Inferior parietal cortex (tissue), 1 donor: ENCODE results near the gene EFHD2.
"Not testable (repeated sequence)": the region's sequence is repeated elsewhere in the genome, so short reads cannot be mapped to it uniquely, and the experiment has no call there.

Source experiments
- DNase-seq: peaks from one replicate; pipeline ENCODE4 v3.0.0-alpha.2; 2016; ENCODE audit errors: extremely low spot score

Gene EFHD2

DNA sequence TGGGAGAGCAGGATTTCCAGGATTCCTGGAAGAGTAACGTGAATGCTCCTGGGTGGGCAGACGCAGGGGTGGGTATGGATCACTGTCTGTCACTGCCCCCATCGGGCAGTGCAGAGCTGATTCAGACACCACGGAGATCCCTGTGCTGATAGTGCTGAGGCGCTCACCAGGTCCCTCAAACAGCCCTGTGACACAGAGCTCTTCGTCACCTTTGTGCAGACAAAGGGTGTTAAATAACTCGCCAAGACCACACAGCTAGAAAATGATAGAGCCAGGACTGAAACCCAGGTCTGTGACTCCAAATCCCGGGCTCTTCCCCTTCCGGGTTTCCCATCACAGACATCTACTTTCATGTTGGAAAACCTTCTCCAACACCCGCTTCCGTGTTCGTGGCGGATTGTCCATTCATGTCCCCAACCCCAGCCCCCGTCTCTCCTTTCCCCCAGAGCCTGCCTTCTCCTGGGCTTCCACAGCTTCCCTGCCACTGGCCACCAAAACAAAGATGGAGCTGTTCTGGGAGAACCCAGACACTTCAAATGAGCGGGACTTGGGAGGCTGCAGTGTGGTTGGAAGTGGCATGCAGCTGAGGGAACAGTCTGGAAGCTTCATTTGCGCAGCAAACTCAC lies 2.6 kb downstream of the EFHD2 start:
- DNase-seq, result no peak

DNA sequence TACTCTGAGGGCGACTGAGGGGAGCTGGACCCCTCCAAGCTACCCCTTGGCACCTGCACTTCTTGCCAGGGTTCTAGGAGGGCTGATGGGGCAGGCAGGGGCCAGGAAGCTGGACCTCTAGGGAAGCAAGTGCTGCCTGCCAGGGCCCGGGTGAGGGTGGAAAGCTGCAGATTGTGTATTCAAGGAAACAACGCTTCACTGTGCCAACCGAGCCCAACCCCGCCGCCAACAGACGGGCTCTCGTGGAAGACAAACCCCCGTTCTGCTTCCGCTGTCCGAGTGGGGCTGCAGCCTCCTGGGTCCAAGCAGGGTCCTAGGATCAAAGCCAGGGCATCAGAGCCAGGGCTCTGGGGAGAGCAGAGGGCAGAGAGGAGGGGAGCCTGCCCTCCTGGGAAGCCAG lies 3.2 kb downstream of the EFHD2 start:
- no peak for DNase-seq

DNA sequence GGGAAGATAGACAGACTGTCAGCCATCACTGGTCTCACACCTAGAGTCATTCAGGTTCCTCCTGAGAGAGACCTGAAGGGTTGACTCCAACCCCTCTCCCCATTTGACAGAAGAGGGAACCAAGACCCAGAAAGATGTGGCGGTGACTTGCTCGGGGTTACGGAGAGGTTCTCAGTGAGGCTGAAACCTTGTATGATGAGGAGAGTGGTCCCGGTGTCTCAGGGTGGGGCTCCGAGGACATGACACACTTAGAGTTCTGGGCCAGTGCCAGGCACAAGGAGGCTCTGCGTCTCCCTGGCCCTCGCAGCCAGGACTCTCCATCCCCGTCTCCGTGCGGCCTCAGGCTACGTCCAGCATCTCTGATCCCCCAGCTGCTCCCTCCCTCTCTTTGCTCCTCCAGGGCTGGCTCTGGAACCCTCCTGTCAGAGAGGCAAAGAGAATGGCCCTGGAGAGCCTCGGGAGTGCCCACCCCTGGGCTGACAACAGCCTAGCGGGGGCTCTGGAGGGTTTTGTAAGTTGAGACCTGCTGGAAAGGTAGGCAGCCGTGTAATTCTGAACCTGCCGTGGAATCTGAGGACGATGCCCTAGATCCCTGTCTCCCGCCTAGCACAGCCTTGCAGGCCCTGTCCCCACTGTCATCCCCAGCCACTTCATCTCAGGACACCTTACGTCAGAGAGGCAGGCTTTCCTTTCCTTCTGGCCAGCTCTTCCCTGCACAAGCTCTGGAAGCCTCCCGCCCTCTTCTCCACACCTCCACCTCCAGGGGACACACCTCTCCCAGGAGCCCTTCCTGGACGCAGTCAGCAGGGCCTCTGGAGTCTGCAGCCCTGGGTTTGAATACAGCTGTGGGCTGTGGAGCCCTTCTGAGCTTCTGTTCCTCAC lies 4.1 kb downstream of the EFHD2 start:
- DNase-seq, result no peak

DNA sequence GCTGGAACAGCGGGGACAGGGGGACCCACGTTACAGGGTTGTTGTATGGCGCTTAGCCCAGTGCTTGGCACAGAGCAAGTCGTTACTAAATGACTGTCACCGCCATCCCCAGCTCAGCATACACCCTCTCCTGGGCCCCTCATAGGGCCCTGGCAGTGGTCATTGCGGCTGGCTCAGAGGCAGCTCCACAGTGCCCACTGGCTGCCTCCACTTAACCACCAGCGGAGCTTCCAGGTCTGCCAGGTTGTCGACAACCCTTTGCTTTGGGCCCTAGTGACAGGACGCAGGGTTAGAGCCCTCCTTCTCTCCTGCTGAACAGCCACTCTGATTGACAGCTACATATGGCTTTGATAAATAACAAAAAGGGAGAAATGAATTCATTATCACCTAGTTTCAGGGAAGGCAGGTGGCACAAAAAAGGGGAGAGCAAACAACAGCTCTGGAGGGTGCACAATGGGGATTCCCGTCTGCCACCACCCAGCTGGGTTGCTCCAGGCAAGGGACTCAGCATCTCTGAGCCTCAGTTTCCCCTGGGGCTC lies 4.8 kb downstream of the EFHD2 start:
- no peak for DNase-seq

DNA sequence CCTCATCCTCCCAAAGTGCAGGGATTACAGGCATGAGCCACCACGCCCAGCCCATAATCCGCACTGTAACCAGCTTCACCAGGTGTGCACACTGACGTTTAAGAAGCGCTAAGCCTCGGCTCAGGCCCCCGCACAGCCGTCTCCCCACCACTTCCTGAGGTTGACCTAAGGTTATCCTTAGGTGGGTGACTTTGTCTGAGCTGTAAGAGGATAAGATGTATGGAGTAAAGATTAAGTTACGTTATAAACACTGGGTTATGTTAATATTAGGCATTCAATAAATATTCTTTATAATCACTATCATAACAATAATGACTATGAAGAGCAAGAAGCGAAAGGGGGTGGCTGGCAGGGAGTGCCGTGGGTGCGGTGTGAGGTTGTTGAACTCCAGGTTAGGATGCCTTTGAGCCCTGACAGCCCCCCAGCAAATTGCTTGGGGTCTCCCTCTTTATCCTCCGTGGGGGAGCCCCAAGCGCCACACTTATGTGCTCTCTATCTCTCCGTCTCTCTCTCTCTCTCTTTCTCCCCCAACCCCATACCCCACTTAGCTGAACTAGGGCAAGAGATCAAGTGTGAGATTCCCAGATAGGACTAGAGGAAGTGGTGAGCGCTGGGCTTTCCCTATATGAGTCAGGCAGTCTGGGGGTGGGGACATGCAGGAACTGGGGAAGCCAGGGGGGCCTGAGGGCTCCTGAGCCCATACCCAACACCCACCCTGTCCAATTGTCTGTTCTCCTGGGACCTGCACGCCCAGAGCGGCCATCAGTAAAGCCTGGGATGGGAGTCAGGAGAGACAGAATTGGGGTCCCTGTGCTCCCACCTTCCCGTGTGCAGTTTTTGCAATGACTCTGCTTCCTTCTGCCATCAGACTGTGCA lies 7.6 kb downstream of the EFHD2 start:
- no peak for DNase-seq

DNA sequence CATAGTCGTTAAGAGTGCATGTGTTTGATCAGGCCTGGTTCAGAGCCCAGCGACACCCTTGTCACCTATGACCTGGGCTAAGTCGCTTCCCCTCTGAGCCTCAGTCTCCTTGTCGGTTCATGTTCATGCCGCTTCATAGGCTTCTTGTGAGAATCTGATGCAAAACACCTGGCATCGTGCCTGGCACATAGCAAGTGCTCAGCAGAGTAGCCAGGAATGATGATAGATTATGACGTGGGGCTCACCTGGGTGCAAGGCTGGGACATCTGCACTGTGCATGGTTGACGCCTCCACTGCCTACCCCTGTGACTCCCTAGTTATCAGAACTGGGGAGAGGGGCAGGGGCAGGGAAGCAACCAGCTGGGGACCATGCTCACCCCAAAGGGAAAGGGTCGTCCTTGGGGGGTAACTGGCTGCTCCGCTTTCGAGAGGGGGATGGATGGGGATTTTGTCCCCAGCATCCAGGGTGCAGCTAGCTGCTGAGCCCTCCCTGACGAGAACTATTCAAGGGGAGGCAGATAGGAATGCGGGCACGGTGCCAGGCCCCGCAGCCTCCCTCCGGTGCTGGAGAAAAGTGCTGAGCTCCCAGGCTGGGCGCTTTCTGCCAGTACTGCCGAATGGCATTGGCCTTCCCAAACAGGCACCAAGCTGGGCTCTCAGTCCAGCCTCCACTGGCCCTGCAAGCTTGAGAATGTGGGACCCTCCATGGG lies 9.3 kb downstream of the EFHD2 start:
- DNase-seq, result no peak

DNA sequence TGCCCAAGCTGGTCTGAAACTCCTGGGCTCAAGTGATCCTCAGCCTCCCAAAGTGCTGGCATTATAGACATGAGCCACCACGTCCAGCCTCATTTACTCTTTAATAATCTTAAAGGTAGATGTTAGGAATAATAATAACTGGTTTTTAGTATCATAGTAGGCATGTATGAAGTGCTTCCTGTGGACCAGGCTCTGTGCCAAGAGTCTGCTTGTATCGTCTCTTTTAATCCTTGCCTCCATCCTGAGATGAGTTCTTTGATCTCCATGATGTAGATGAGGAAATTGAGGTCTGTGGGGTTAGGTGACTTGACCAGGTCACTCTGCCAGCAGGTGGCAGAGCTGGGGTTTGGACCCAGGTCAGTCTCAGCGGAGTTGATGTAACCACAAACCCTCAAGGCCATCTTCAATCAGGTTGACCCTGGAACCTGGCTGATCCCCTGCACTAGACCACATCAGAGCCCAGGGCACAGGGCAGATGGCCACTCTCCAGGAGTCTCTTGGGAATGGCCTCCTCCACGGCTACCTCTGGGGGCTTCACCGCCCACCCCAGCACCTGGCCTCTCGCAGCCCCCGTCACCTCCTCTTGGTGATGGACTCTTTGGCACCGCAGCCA lies 11.3 kb downstream of the EFHD2 start:
- no peak for DNase-seq

DNA sequence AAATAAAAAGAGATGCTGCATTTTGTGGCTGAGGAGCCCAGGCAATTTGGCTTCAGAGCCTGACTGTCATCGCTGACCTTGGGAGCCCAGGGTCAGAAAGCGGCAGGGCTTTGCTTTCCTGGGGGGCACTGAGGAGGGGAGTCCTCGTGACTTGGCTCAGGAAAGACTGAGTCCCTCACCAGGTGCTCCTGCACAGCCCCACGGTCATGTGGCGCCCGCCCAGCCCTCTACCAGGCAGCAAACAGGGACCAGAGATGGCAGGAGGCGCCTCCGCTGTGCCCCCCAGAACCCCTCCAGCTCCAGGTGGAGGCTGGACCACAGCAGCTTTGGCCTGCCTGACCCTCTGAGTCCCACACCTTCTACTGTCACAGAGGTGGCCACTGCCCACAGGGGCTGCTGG lies 13.2 kb downstream of the EFHD2 start:
- no peak for DNase-seq

DNA sequence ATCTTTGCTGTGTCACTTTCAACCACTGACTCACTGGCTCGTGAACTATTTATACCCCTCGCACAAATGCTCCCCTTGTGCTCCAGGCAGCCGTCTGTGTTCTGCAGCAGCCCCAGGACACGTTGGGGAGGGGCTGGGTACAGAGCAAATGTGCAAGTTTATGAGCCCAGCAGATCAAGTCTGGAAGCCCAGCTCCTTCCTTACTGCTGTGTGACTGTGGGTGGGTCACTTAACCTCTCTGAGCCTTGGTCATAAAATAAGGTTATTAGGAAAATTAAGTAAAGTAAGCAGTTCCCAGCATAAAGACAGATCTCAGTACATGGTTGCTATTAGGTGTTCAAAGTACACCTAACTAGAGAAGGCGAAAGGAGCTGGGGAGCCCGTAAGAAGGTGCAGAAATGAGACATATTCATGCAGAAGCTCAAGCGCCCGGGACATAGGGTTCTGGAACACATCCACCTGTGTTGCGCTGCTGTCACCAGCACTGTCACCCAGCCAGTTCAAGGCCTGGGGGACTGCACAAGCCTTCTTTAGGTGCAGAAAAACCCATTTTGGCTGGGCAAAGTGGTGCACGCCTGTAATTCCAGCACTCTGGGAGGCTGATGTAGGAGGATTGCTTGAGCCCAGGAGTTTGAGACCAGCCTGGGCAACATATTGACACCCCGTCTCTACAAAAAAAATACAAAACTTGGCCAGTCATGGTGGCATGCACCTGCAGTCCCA lies 13.8 kb downstream of the EFHD2 start:
- no peak for DNase-seq

DNA sequence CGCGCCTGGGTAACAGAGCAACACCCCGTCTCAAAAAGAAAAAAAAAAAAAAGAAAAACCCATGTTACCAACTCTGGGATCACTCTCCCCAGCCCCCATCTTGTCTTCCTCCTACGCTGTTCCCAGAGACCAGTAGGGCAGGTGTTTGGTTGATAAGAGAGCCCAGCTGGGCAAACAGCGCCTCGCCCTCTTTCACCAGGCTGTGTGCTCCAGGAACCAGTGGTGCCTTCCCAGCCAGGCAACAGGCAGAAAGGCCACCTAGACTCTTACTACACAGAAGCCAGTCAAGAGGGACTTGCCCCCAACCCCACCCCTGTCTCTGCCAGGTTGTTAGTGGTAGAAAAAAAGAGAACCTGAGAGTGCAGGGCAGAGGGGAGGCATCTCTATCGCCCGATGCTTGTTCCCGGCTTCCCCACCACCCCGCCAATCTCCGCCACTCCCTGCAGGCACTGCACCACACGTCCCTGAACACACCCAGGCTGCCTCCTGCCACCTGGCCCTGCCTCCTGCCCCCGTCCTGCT lies 14.5 kb downstream of the EFHD2 start:
- no peak for DNase-seq

DNA sequence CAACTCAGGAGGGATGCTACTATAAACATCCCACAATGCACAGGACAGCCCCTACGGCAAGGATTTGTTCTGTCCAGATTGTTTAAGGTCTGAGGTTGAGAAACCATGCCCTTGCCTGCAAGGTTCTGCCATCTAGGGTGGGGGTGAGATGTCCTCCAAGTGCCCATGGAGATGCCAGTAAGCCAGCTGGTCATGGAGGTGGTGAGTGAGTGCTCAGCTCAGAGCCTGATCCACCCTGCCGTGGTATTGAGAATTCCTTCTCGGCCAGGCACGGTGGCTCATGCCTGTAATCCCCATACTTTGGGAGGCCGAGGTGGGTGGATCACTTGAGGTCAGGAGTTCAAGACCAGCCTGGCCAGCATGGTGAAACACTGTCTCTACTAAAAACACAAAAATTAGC lies 15.3 kb downstream of the EFHD2 start:
- no peak for DNase-seq

DNA sequence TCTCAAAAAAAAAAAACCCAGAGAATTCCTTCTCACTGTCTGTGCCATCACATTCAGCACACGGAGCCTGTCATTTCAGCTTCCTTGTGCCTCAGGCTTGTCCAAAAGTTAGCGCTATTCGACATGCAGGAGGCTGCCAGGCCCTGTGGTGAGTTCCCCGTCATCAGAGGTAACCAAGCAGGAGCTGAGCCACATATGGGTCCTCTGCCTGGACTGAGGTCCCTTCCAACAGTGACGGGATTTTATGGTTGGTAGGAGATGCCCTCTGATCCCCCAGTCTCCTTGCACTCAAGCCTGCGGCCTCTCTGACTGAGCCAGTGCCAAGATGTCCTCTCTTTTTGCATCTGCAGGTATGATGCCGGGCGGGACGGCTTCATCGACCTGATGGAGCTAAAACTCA lies 15.8 kb downstream of the EFHD2 start:
- DNase-seq, result no peak

DNA sequence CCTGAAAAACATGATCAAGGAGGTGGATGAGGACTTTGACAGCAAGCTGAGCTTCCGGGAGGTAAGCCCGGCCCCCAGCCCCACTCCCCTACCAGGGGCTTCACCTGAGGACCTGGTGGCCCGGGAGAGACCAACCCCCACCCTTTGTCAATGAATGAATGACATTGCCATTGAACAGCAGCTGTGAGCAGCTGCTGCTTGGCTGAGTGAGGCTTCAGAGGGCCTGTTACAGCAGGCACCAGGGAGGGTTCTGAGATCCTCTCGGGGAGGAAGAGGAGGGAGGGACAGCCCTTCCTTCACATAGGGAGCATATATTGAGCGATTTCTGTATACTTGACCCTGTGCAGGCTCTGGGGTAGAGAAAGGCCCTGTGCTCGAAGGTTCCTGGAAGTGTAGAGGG lies 16.3 kb downstream of the EFHD2 start:
- no peak for DNase-seq

DNA sequence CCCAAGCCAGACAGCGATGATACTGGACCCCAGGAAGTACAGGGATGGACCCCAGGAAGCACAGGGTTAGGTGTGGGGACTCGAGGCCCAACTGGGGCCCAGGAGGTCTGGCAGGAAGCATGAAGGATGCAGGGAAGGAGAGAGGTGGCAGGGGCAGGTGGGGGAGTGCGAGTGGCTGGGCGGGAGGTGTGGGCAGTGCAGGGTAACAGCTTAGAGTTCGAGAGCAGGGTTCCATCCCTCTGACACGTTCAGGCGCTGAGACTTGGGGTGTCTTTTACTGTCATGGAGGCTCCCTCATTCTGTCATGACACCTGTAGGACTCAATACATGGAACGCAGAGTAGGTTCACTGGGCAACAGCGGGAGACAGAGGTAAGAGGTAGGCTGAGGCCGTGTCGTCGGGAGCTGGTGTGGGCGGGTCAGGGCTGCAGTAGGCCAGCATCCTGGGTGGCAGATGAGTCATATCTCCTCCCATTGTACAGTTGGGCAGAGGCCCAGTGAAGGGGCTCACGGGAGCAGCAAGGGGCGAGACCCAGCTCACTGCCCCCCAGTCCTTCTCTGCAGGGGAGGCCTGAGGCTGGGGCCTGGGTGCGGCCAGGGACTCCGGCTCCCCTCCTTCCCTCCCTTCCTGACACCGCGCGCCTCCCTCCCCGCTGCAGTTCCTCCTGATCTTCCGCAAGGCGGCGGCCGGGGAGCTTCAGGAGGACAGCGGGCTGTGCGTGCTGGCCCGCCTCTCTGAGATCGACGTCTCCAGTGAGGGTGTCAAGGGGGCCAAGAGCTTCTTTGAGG lies 17.0 kb downstream of the EFHD2 start:
- no peak for DNase-seq

DNA sequence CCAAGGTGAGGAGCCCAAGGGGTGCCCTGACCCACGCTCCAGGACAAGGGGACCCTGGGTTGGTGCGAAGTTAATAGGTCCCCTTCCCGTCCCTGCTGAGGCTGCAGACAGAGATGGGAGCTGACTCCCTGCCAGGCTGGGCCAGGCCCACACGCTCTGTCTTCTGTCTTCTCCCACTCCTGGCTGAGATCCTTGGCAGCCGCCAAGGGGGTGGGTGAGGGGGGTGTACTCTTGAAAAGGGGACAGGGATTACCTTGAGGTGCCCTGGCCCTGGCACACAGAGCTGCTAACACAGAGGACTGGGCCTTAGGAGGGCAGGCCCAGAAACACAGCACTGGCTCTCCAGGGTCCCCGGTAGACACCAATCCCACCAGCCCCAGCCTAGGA lies 17.6 kb downstream of the EFHD2 start:
- no peak for DNase-seq

DNA sequence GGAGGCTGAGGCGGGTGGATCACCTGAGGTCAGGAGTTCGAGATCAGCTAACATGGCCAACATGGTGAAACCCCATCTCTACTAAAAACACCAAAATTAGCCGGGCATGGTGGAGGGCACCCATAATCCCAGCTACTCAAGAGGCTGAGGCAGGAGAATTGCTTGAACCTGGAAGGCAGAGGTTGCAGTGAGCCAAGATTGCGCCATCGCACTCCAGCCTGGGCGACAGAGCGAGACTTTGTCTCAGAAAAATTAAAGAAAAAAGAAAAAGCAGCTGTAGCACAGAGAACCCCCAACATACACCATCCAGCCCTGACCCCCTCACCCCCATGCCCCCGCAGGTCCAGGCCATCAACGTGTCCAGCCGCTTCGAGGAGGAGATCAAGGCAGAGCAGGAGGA lies 18.6 kb downstream of the EFHD2 start:
- DNase-seq, result not testable (repeated sequence)

DNA sequence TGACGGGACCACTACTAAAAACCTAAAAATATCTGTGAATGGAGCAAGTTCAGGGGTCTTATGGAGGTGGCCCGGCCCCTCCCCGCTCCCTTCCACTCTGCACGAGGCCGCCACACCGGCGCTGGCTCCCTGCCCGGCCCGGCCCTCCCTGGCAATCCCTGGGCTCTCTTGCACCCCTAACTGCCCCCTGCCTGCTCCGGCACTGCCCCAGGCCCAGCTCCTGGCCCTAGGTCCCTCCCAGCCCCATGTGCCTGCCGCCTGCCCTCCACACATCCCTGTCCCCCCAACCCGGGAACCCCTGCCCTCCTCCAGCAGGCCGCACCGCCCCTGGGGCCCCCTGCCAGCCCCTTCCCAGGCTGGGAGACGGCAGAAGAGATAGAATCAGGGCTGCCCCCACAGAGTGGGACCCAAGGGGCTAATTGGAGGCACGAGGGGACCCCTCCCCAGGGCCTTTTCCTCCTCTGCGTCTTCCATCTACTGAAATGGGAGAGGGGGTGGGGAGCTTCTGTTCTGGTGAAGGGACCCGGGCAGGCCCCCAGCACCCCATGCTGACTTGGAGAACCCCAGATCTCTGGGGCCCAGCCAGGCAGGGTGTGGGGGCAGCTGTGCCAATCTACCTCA lies 19.2 kb downstream of the EFHD2 start:
- no peak for DNase-seq

DNA sequence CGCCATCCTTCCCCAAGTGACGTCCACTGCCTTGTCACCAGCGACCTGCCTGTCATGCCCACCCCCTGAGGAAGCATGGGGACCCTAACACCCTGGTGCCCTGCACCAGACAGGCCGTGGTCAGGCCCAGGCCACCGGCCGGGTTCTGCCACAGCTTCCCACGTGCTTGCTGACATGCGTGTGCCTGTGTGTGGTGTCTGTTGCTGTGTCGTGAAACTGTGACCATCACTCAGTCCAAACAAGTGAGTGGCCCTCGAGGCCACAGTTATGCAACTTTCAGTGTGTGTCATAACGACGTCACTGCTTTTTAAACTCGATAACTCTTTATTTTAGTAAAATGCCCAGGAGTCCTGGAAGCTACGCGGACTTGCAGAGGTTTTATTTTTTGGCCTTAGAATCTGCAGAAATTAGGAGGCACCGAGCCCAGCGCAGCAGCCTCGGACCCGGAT lies 20.0 kb downstream of the EFHD2 start:
- DNase-seq, result no peak
